Heart right ventricle (tissue), 16 donors: ENCODE results near the gene KIF26B. TPM values are rescaled to one million over a fixed set of nuclear protein-coding genes. Genes with fewer than 3 reads are reported as not detected.

ENCODE experiments used
- ATAC-seq, 8 donors: fragments of 200-7000 bp; cut with Tn5 transposase; one replicate each; pipeline ENCODE4 v1.9.1; 2020; ENCODE audit warnings: mild to moderate bottlenecking in 8 of 8, moderate library complexity in 8 of 8, moderate number of reproducible peaks in 1 of 8
- DNase-seq, 2 donors: peaks; one replicate each; pipeline ENCODE4 v3.0.0-alpha.2; 2020
- H3K27ac ChIP-seq, 10 donors: fragments of 200-600 bp; sonication (generic) in 2 of 10; one replicate each; pipeline versions ENCODE4 v1.5.0 to v1.8.0; 2020 to 2022; ENCODE audit warnings: mild to moderate bottlenecking in 3 of 10
- H3K27me3 ChIP-seq, 7 donors: fragments of 200-600 bp; one replicate each; pipeline ENCODE4 v1.8.0; 2021 to 2022; ENCODE audit warnings: mild to moderate bottlenecking in 2 of 7
- H3K36me3 ChIP-seq, 9 donors: fragments of 200-600 bp; sonication (generic) in 1 of 9; one replicate each; pipeline versions ENCODE4 v1.5.0 to v1.8.0; 2020 to 2022; ENCODE audit warnings: mild to moderate bottlenecking in 2 of 9
- H3K4me1 ChIP-seq, 9 donors: fragments of 200-600 bp; sonication (generic) in 1 of 9; one replicate each; pipeline versions ENCODE4 v1.5.0 to v1.8.0; 2020 to 2022; ENCODE audit warnings: mild to moderate bottlenecking in 4 of 9
- H3K4me3 ChIP-seq, 10 donors: fragments of 200-600 bp; sonication (generic) in 2 of 10; one replicate each; pipeline versions ENCODE4 v1.5.0 to v1.8.0; 2020 to 2022; ENCODE audit warnings: mild to moderate bottlenecking in 7 of 10, moderate library complexity in 2 of 10
- H3K9me3 ChIP-seq, 11 donors: fragments of 200-600 bp in 10 of 11; sonication (generic) in 2 of 11; one replicate each; pipeline versions ENCODE4 v1.5.0 to v1.8.0; 2013 to 2022; ENCODE audit warnings: mild to moderate bottlenecking in 2 of 11, control low read depth in 1 of 11, moderate library complexity in 1 of 11
- WGBS, 2 donors: extraction: QIAGEN DNeasy Blood & Tissue Kit; methylation state at CpG; one replicate each; pipeline ENCODE4 v1.1.7; 2013; ENCODE audit warnings: inconsistent platforms in 1 of 2; 5-methylcytosine and 5-hydroxymethylcytosine counted together
- intact Hi-C, 10 donors: fragments of 100-400 bp; cut with DNase I; formaldehyde crosslinking; loops; one replicate each; pipeline versions ENCODE4 v1.11.1 to v1.14.2; 2022
- polyA plus RNA-seq, 2 donors: library from polyadenylated mRNA; stranded (reverse); fragments of 200-250 nt; gene quantifications; one replicate each; pipeline ENCODE4 v1.2.3, GENCODE V29; 2013
- total RNA-seq, 10 donors: library from RNA; stranded (reverse); fragmentation: NEBNext Ultra II Directional in 3 of 10; extraction: Animal tissue kit (Norgen Biotek cat#: 25700) in 3 of 10; gene quantifications; one replicate each; pipeline versions ENCODE4 v1.2.1 to v1.2.4, GENCODE V29; 2021 to 2023
- TF ChIP-seq, protein P1 (sequence below), 9 donors: fragments of 200-600 bp; sonication (generic) in 2 of 9; IDR thresholded peaks; one replicate each; pipeline versions ENCODE4 v1.5.0 to v1.8.0; 2021 to 2022; ENCODE audit warnings: antibody characterized with exemption in 9 of 9, mild to moderate bottlenecking in 5 of 9, moderate library complexity in 1 of 9
- donor health status: Arrhythmogenic right ventricular cardiomyopathy.
- donor health status: ischemic (EF 13 %, LVEDD 7.1; RV severe dilation, severe dysfunction).
- donor health status: healthy with polysubstance abuse.
- donor health status: DM: no; HTN: yes; CAD: no.
- donor health status: DM: no; HTN: no; CAD: no.
- donor health status: ischemic (EF 25% LVEDD 6.9; RV normal size, moderate dysfunction).
- donor health status: ischemic (EF 25% LVEDD 5.7; RV mildly dilated, moderate dysfunction).
- donor health status: healthy.
- donor health status: DM: yes; HTN: yes; CAD: no.
- donor health status: Ischemic cardiomyopathy.
- donor health status: ischemic (EF 35%, LVEDD 5.7; RV mildly dilated, moderate dysfunction).
- donor health status: nonischemic (EF 11% LVEDD 7.7; RV severe dilation, severe dysfunction).
- donor health status: DM: yes; HTN: yes; CAD: no.
- donor health status: PGD.
- donor health status: ischemic (EF 29% LVEDD 5.4; RV normal size, mild dysfunction).
- donor health status: nonischemic (EF 23%, LVEDD 6.1; RV moderate dilation, normal function).

Gene KIF26B
- total and polyA plus RNA-seq, 12 donors = 0.66 to 8.8 (median 2.8) TPM

DNA sequence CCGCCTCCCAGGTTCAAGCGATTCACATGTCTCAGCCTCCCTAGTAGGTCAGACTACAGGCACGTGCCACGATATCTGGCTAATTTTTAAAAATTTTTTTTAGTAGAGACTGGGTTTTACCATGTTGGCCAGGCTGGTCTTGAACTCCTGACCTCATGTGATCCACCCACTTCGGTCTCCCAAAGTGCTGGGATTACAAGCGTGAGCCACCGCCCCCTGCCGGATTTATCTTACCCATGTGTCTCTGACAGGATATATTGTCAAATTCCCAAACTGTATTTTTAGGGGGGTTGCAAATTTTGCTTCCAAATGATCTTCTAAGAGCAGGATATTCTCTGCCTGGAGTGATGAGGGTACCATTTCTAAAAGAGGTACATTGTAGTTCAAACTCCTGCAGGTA, 74.3 kb downstream of the KIF26B start:
- no peak overlapping the region for H3K4me3 ChIP-seq
- intact Hi-C loops = no loop called here
- peaks cover 0 to 43% (median 0%) of the 10 kb centered on the region in 7 donors for H3K27me3 ChIP-seq
- H3K27ac ChIP-seq = no peak overlapping the region
- no peak for ATAC-seq
- 94 to 95% methylated on average over 8 of the region's 8 CpGs for WGBS, 2 donors
- DNase-seq = no peak
- H3K9me3 ChIP-seq = no peaks in the 10 kb centered on the region
- no peaks in the 10 kb centered on the region for H3K4me1 ChIP-seq
- H3K36me3 ChIP-seq = no peaks in the 10 kb centered on the region
- TF ChIP-seq, protein P1, sequence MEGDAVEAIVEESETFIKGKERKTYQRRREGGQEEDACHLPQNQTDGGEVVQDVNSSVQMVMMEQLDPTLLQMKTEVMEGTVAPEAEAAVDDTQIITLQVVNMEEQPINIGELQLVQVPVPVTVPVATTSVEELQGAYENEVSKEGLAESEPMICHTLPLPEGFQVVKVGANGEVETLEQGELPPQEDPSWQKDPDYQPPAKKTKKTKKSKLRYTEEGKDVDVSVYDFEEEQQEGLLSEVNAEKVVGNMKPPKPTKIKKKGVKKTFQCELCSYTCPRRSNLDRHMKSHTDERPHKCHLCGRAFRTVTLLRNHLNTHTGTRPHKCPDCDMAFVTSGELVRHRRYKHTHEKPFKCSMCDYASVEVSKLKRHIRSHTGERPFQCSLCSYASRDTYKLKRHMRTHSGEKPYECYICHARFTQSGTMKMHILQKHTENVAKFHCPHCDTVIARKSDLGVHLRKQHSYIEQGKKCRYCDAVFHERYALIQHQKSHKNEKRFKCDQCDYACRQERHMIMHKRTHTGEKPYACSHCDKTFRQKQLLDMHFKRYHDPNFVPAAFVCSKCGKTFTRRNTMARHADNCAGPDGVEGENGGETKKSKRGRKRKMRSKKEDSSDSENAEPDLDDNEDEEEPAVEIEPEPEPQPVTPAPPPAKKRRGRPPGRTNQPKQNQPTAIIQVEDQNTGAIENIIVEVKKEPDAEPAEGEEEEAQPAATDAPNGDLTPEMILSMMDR (IDR thresholded peaks at IDR 0.05) = no peak

DNA sequence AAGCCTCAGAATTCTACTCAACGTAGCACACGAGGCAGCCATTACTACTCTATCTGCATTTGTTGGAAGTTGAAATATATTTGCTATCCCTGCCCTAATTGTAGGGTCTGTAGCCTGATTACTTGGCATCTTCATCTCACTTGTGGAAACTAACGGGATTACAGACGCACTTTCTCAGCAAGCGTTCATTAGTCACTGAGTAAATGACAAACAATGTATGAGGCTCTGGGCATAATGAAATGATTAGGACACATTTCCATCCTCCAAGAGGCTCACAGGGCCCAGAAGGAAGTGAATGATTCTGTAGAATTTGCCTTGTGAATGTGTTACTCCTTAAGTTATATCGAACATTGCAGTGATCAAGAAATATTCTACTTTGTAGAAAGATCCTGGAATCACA, 78.1 kb downstream of the KIF26B start:
- no peak for DNase-seq
- TF ChIP-seq, protein P1 (IDR thresholded peaks at IDR 0.05) = no peak
- Histone ChIP-seq H3K4me3 (no peak overlapping the region), H3K27me3 (peaks cover 0 to 73% (median 3%) of the 10 kb centered on the region in 7 donors), H3K4me1 (no peaks in the 10 kb centered on the region), H3K9me3 (no peaks in the 10 kb centered on the region), H3K36me3 (no peaks in the 10 kb centered on the region), H3K27ac (no peak overlapping the region)
- 94 to 98% methylated on average over 6 of the region's 6 CpGs for WGBS, 2 donors
- intact Hi-C loops = no loop called here
- no peak for ATAC-seq

DNA sequence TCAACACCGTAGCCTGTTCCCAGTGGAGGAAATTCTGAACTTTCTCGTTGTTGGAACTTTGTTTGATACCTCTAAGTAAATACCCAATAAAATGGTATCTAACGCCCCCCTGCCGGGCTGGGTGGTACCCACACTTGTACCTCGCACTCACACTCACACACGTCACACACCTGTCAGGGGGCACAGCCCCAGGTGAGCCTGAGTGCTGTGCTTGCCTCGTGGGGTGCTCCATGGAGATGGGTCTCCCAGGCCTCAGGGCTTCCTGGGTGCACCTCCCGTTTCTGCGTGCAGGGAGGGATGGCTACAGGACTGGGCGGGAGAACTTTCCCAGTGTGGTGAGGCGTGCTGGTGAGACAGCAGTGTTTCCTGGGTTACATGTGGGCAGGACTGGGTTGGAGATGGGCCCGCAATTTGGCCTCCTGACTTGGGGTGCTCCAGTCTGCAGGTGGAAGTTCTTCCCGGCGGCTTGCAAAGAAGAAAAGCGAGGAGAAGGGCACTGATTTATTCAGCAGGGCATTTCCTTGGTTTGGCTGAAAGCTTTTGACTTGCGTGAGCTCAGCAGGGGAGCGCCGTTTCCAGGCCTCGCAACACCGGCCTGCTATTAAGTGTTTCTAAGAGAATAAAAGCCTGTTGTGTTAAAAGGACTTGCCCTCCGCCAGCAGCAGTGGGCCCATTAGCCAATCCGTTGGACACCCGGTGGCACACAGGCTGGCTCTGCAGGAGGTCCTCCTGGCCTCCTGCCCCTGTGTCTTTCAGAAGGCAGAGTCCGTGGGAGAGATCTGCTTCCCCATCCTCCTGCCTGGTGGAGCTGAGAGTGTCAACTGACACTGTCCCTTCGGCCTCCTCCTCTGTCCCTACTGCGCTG, 79.7 kb downstream of the KIF26B start:
- WGBS, 2 donors = 87 to 90% methylated on average over 26 of the region's 26 CpGs
- intact Hi-C loops = no loop called here
- peak in 1 of 8 donors; percentile 57 for ATAC-seq

DNA sequence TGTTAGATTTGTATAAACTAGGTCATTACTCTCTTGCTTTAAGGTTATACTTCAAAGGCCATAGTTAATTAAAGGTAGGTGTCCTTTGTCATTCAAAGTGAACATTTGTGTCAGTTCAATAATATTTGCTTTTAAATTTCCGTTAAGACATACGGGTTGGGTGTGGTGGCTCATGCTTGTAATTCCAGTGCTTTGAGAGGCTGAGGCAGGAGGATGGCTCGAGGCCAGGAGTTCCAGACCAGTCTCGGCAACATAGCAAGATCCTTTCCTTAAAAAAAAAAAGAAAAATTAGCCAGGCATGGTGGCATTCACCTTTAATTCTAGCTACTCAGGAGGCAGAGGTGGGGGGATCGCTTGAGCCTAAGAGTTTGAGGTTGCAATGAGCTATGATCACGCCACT, 80.4 kb downstream of the KIF26B start:
- 65% methylated on average over 6 of the region's 6 CpGs for WGBS, 2 donors
- Histone ChIP-seq H3K4me1 (no peaks in the 10 kb centered on the region), H3K27ac (no peak overlapping the region), H3K27me3 (peaks cover 0 to 78% (median 11%) of the 10 kb centered on the region in 7 donors), H3K4me3 (no peak overlapping the region), H3K9me3 (no peaks in the 10 kb centered on the region), H3K36me3 (no peaks in the 10 kb centered on the region)
- ATAC-seq = no peak
- DNase-seq = no peak
- intact Hi-C loops = no loop called here
- TF ChIP-seq, protein P1 (IDR thresholded peaks at IDR 0.05) = no peak

More for the DNA sequence above, 79.7 kb downstream of the KIF26B start:
- DNase-seq = no peak
- Histone ChIP-seq H3K27me3 (peaks cover 0 to 74% (median 11%) of the 10 kb centered on the region in 7 donors), H3K9me3 (no peaks in the 10 kb centered on the region), H3K4me3 (no peak overlapping the region), H3K36me3 (no peaks in the 10 kb centered on the region), H3K4me1 (no peaks in the 10 kb centered on the region), H3K27ac (no peak overlapping the region)
- TF ChIP-seq, protein P1 (IDR thresholded peaks at IDR 0.05) = no peak
